A549 (cell line): ENCODE results near the gene MYH13. TPM values are rescaled to one million over a fixed set of nuclear protein-coding genes. Genes with fewer than 3 reads are reported as not detected.

Source experiments
- ATAC-seq, 2 experiments: fragments of 200-7000 bp in 1 of 2; fragments of >200 bp in 1 of 2; cut with Nextera tagmentation in 1 of 2; cut with Tn5 transposase in 1 of 2; 3 replicates each; pipeline versions ENCODE4 v1.8.0 to v1.9.1; 2018 to 2020; ENCODE audit warnings: mild to moderate bottlenecking in 1 of 2, moderate library complexity in 1 of 2
- CTCF ChIA-PET: fragments of 300-600 bp; sonication (Branson Sonifier 250); formaldehyde crosslinking; extraction: SDS; loops from one replicate; lab custom pipeline; 2021; ENCODE audit warnings: antibody characterized with exemption, inconsistent platforms; lab: Yijun Ruan, JAX
- POLR2A ChIA-PET: fragments of 350-600 bp; formaldehyde crosslinking; extraction: SDS; loops from one replicate; lab custom pipeline; 2021; ENCODE audit warnings: antibody characterized with exemption, inconsistent platforms; lab: Yijun Ruan, JAX
- DNase-seq, 2 experiments: peaks; one replicate each; pipeline versions ENCODE4 v3.0.0 to v3.0.0-alpha.2; 2011 to 2016; ENCODE audit warnings: low read depth in 1 of 2, low spot score in 1 of 2
- FAIRE-seq: peaks from 2 replicates; lab custom pipeline; 2011; peaks lifted over from hg19 to GRCh38; lab: Jason Lieb, UNC
- H3K27ac ChIP-seq, 2 experiments: fragments of >200 bp; sonication (Bioruptor Twin); formaldehyde crosslinking; 3 replicates each; pipeline ENCODE4 v1.5.1; 2016 to 2017
- H3K4me1 ChIP-seq: fragments of >200 bp; sonication (Bioruptor Twin); formaldehyde crosslinking; 3 replicates; pipeline ENCODE4 v1.6.1; 2016
- H3K4me2 ChIP-seq: fragments of >200 bp; sonication (Bioruptor Twin); formaldehyde crosslinking; 3 replicates; pipeline ENCODE4 v1.6.1; 2016
- H3K4me3 ChIP-seq: fragments of >200 bp; sonication (Bioruptor Twin); formaldehyde crosslinking; 3 replicates; pipeline ENCODE4 v1.5.1; 2016
- H3K9me3 ChIP-seq: fragments of >200 bp; sonication (Bioruptor Twin); formaldehyde crosslinking; 3 replicates; pipeline ENCODE4 v1.6.1; 2016
- CBX8 ChIP-seq: fragments of 200-600 bp; sonication (generic); IDR thresholded peaks from 2 replicates; pipeline ENCODE4 v1.6.1; 2016
- CEBPB ChIP-seq, 2 experiments: fragments of >200 bp in 1 of 2; sonication (Bioruptor Twin) in 1 of 2; formaldehyde crosslinking in 1 of 2; IDR thresholded peaks; 2 replicates each; pipeline ENCODE4 v1.6.1; 2012 to 2016
- CHD4 ChIP-seq: fragments of 200-600 bp; sonication (generic); IDR thresholded peaks from 2 replicates; pipeline ENCODE4 v1.6.1; 2016; ENCODE audit warnings: antibody characterized with exemption, mild to moderate bottlenecking, borderline replicate concordance
- EHMT2 ChIP-seq: fragments of 200-600 bp; sonication (generic); IDR thresholded peaks from 2 replicates; pipeline ENCODE4 v1.6.1; 2016; ENCODE audit warnings: antibody characterized with exemption, low read depth, mild to moderate bottlenecking, moderate library complexity
- ESRRA ChIP-seq: fragments of 150-350 bp; IDR thresholded peaks from 2 replicates; pipeline ENCODE4 v1.6.1; 2014; ENCODE audit warnings: mild to moderate bottlenecking, low read length, borderline replicate concordance
- FOSB ChIP-seq: fragments of 250-450 bp; sonication (Bioruptor Pico); IDR thresholded peaks from 2 replicates; pipeline ENCODE4 v1.5.0; 2020; ENCODE audit warnings: mild to moderate bottlenecking, moderate library complexity
- FOSL2 ChIP-seq, 2 experiments: fragments of 450-650 bp in 1 of 2; fragments of >200 bp in 1 of 2; sonication (Bioruptor Twin) in 1 of 2; formaldehyde crosslinking; IDR thresholded peaks; 2 replicates each; pipeline versions ENCODE4 v1.5.0 to v1.6.1; 2016 to 2020; ENCODE audit warnings: mild to moderate bottlenecking in 1 of 2, moderate library complexity in 1 of 2
- GATA3 ChIP-seq: IDR thresholded peaks from 2 replicates; pipeline ENCODE4 v1.6.1; 2012; ENCODE audit warnings: borderline replicate concordance
- HEYL ChIP-seq: fragments of 250-450 bp; sonication (Bioruptor Pico); IDR thresholded peaks from 2 replicates; pipeline ENCODE4 v1.8.0; 2021; ENCODE audit warnings: mild to moderate bottlenecking, moderate library complexity
- JUN ChIP-seq, 2 experiments: fragments of >200 bp; sonication (Bioruptor Twin); formaldehyde crosslinking; IDR thresholded peaks; 2 replicates in 1 of 2; 3 replicates in 1 of 2; pipeline ENCODE4 v1.6.1; 2016 to 2017
- KDM1A ChIP-seq: fragments of 200-600 bp; sonication (generic); IDR thresholded peaks from 2 replicates; pipeline ENCODE4 v1.6.1; 2016; ENCODE audit warnings: low read depth, mild to moderate bottlenecking
- KDM5A ChIP-seq: fragments of 200-600 bp; sonication (generic); IDR thresholded peaks from 2 replicates; pipeline ENCODE4 v1.6.1; 2016; ENCODE audit warnings: antibody characterized with exemption, mild to moderate bottlenecking
- NFE2L2 ChIP-seq: fragments of 150-350 bp; conservative IDR thresholded peaks from 2 replicates; pipeline ENCODE4 v1.6.1; 2014; ENCODE audit warnings: low read length
- NR3C1 ChIP-seq: fragments of >200 bp; sonication (Bioruptor Twin); formaldehyde crosslinking; IDR thresholded peaks from 3 replicates; pipeline ENCODE4 v1.6.1; 2017
- PHF8 ChIP-seq: fragments of 200-600 bp; sonication (generic); IDR thresholded peaks from 2 replicates; pipeline ENCODE4 v1.6.1; 2016; ENCODE audit warnings: low read depth, mild to moderate bottlenecking, antibody characterized with exemption, moderate library complexity, borderline replicate concordance
- RAD21 ChIP-seq, 2 experiments: fragments of >200 bp in 1 of 2; sonication (Bioruptor Twin) in 1 of 2; formaldehyde crosslinking in 1 of 2; IDR thresholded peaks in 1 of 2; conservative IDR thresholded peaks in 1 of 2; 2 replicates in 1 of 2; 3 replicates in 1 of 2; pipeline ENCODE4 v1.6.1; 2012 to 2018; ENCODE audit warnings: inconsistent platforms in 1 of 2
- RARB ChIP-seq: fragments of 250-450 bp; sonication (Bioruptor Pico); IDR thresholded peaks from 2 replicates; pipeline ENCODE4 v1.8.0; 2021; ENCODE audit warnings: mild to moderate bottlenecking, moderate library complexity
- RCOR1 ChIP-seq: fragments of 150-350 bp; IDR thresholded peaks from 2 replicates; pipeline ENCODE4 v1.6.1; 2014; ENCODE audit warnings: antibody characterized with exemption, low read length, low read depth
- RFX5 ChIP-seq: fragments of 450-650 bp; IDR thresholded peaks from 2 replicates; pipeline ENCODE4 v1.7.1; 2014; ENCODE audit warnings: antibody characterized with exemption, mild to moderate bottlenecking, moderate library complexity
- RNF2 ChIP-seq: fragments of 200-600 bp; sonication (generic); IDR thresholded peaks from 2 replicates; pipeline ENCODE4 v1.6.1; 2016; ENCODE audit warnings: low read depth, mild to moderate bottlenecking, antibody characterized with exemption, moderate library complexity, borderline replicate concordance
- SMC3 ChIP-seq: fragments of >200 bp; sonication (Bioruptor Twin); formaldehyde crosslinking; IDR thresholded peaks from 3 replicates; pipeline ENCODE4 v1.6.1; 2018; ENCODE audit warnings: inconsistent platforms
- SREBF2 ChIP-seq: fragments of 450-650 bp; IDR thresholded peaks from 2 replicates; pipeline ENCODE4 v1.6.1; 2014; ENCODE audit warnings: mild to moderate bottlenecking, moderate library complexity
- WGBS: methylation state at CpG from one replicate; pipeline ENCODE4 v1.1.6; 2017; ENCODE audit errors: missing lambda C conversion rate; 5-methylcytosine and 5-hydroxymethylcytosine counted together
- polyA plus RNA-seq, 4 experiments: library from polyadenylated mRNA; depleted of rRNA in 3 of 4; stranded (reverse); fragments of >200 nt; fragmentation: RNase III in 1 of 4; extraction: RNeasy Plus Mini Kit Qiagen cat#74134 plus additional on column Dnase treatment in 1 of 4; gene quantifications; 2 replicates in 3 of 4; 3 replicates in 1 of 4; pipeline ENCODE4 v1.2.3, GENCODE V29; 2011 to 2017
- TF ChIP-seq, protein P1 (sequence below): fragments of 250-450 bp; sonication (Bioruptor Pico); IDR thresholded peaks from 2 replicates; pipeline ENCODE4 v1.5.0; 2020; ENCODE audit warnings: low read depth, mild to moderate bottlenecking, moderate library complexity

Gene MYH13
- polyA plus RNA-seq, 2 of the 4 experiments (the other 2 are of a cell fraction), result not detected

DNA sequence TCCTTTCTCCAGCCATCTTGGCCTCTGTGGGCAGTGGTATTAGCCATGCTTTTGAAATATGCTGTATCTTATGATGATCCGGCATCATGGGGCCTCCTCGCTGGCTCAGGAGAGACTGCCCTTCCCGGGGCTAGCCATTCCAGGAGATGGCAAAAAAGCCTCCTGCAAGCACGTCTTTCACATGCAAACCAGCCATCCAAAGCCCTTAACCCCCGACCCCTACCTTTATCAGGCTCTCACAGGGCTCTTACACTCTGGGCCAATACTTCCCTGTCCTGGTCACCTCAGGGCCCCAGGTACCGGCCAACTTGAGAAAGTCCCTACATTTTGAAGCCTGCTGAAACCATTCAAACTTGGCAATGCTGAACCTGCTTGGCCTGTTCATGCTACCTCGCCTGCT is 36.4 kb downstream of the MYH13 start:
- no peaks in the 10 kb centered on the region for H3K9me3 ChIP-seq
- TF ChIP-seq RARB (no peak), SREBF2 (no peak), CEBPB (IDR thresholded peaks at IDR 0.05) (no peak), EHMT2 (no peak), CBX8 (no peak)
- H3K4me2 ChIP-seq, result no peak overlapping the region
- no peaks in the 10 kb centered on the region for H3K4me1 ChIP-seq
- no peak for ATAC-seq
- ChIA-PET POLR2A (no interaction called here), CTCF (interaction anchor here (5.6 to 29.1 kb wide), 2 partner anchors 8 to 279 kb away, joined by 38 to 614 read pairs; no protein-coding TSS in a partner anchor)
- DNase-seq, result no peak
- no peak overlapping the region for H3K27ac ChIP-seq
- 36% methylated on average over 7 of the region's 7 CpGs for WGBS
- no peak overlapping the region for H3K4me3 ChIP-seq
- no peak for FAIRE-seq

DNA sequence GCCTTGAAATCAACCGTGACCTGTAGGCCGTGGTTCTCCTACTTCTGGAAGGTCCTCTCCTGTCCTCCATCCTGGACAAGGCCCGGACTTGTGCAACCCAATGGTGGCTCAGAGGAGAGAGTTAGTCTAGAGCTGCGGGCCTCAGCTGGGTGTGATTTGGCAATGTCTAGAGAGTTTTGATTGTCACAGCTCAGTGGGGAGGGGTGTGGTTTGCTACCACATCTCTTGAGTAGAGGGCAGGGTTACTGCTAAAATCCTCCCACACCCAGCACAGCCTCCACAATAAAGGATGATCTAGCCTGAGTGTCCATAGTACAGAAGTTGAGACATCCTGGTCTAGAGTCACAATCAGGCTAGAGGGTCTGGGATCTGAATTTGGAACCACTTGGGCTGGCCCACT is 40.3 kb downstream of the MYH13 start:
- no peaks in the 10 kb centered on the region for H3K4me1 ChIP-seq
- 30% methylated on average over 4 of the region's 4 CpGs for WGBS
- FAIRE-seq, result no peak
- H3K4me2 ChIP-seq, result no peak overlapping the region
- TF ChIP-seq CHD4 (no peak), HEYL (no peak), RNF2 (no peak)
- no peak for DNase-seq
- no peak for ATAC-seq
- CTCF ChIA-PET, result interaction anchor here (0.9 to 29.1 kb wide), 4 partner anchors 11 to 283 kb away, joined by 3 to 614 read pairs (median 4); no protein-coding TSS in a partner anchor
- POLR2A ChIA-PET, result no interaction called here
- no peak overlapping the region for H3K27ac ChIP-seq
- no peak overlapping the region for H3K4me3 ChIP-seq
- no peaks in the 10 kb centered on the region for H3K9me3 ChIP-seq

DNA sequence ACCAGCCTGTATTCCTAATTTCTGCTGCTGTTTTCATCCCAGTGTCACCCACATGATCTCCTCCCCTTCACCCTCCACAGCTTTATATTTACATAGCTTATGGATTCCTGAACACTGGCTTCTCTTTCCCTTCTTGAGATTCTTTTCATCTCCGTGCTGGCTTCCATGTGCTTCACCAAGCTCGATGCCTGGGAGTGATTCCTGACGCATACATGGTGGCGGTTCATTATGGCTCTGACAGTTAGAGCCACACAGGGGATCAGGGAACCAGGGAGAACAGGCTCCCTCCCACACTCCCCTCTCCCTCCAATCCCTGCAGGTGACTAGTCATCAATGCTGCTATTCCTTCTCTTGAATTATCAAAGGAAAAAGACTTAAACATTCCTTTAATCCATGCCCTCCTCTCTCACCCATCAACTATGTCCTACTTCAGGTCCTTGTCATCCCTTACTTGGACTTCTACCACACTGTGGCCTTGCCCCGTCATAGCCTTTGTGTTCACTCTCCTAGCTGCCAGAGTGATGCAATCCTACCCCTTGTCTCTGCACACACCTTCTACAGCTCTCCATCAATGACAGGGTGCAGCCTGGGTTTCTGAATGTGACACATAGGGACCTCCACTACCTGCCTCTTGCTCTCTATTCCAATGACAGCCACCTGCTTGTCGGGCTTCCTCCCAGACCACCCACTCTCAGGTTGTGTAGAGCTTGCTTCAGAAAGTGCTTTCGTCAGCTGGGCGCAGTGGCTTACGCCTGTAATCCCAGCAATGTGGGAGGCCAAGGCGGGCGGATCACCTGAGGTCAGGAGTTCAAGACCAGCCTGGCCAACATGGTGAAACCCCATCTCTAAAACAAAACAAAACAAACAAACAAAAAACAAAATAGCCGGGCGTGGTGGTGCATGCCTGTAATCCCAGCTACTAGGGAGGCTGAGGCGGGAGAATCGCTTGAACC is 43.6 kb downstream of the MYH13 start:
- Histone ChIP-seq H3K4me1 (peaks cover 4% of the 10 kb centered on the region; the same call in 1 of the 3 replicates), H3K4me3 (no peak overlapping the region), H3K9me3 (no peaks in the 10 kb centered on the region)
- ChIA-PET CTCF (interaction anchor here (0.7 to 29.1 kb wide), 16 partner anchors 9 to 515 kb away, joined by 3 to 614 read pairs (median 4); no protein-coding TSS in a partner anchor), POLR2A (no interaction called here)
- peak in 1 of 2 experiments; percentile 59; a peak in 1 of 6 replicates for ATAC-seq
- DNase-seq, result no peak
- TF ChIP-seq CEBPB (IDR thresholded peaks at IDR 0.05) (peak in 1 of 2 experiments; percentile 21; a peak in 1 of 4 replicates), PHF8 (no peak)
- TF ChIP-seq, all 56 proteins: peak for 1
- 45% methylated on average over 15 of the region's 15 CpGs for WGBS
- FAIRE-seq, result no peak
- no peak overlapping the region for H3K27ac ChIP-seq
- H3K4me2 ChIP-seq, result no peak overlapping the region

- CTCF ChIA-PET, result interaction anchor here (0.7 to 29.1 kb wide), 38 partner anchors 9 to 516 kb away, joined by 3 to 614 read pairs (median 4); no protein-coding TSS in a partner anchor
- FAIRE-seq, result no peak
Observed at GRCh38 chr17:10328206-10328605, 44.6 kb downstream of the MYH13 start.

GRCh38 chr17:10327640-10328039 is 45.2 kb downstream of the MYH13 start:
- ChIA-PET CTCF (interaction anchor here (0.6 to 29.1 kb wide), 39 partner anchors 8 to 517 kb away, joined by 3 to 614 read pairs (median 4); no protein-coding TSS in a partner anchor), POLR2A (no interaction called here)
- Histone ChIP-seq H3K27ac (no peak overlapping the region), H3K4me3 (no peak overlapping the region), H3K9me3 (no peaks in the 10 kb centered on the region), H3K4me2 (peak overlapping the region; percentile 39; the same call in 2 of the 3 replicates), H3K4me1 (peaks cover 4% of the 10 kb centered on the region; the same call in 1 of the 3 replicates)
- FAIRE-seq, result peak; percentile 32
- peak; percentile 87 to 89 for DNase-seq
- 31% methylated on average over 10 of the region's 10 CpGs for WGBS
- ATAC-seq, result peak; percentile 71 to 95
- TF ChIP-seq, protein P1, sequence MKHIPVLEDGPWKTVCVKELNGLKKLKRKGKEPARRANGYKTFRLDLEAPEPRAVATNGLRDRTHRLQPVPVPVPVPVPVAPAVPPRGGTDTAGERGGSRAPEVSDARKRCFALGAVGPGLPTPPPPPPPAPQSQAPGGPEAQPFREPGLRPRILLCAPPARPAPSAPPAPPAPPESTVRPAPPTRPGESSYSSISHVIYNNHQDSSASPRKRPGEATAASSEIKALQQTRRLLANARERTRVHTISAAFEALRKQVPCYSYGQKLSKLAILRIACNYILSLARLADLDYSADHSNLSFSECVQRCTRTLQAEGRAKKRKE (CRISPR knock-in tag), result no peak
- no peak for TF ChIP-seq RCOR1
- TF ChIP-seq ESRRA, result no peak
- no peak for TF ChIP-seq KDM1A
- TF ChIP-seq SMC3, result peak; percentile 90
- TF ChIP-seq NR3C1, result no peak
- TF ChIP-seq NFE2L2, result no peak
- no peak for TF ChIP-seq FOSB
- TF ChIP-seq RNF2, result no peak
- TF ChIP-seq RAD21 (conservative IDR thresholded peaks at IDR 0.05 in 1 of 2, IDR thresholded peaks at IDR 0.05 in 1 of 2), result peak; percentile 90 to 95
- peak in 1 of 2 experiments; percentile 23; a peak in 1 of 4 replicates for TF ChIP-seq CEBPB (IDR thresholded peaks at IDR 0.05)
- no peak for TF ChIP-seq HEYL
- TF ChIP-seq JUN (IDR thresholded peaks at IDR 0.05), result no peak
- no peak for TF ChIP-seq KDM5A

More at GRCh38 chr17:10328206-10328605, 44.6 kb downstream of the MYH13 start:
- 49% methylated on average over 7 of the region's 7 CpGs for WGBS
- Histone ChIP-seq H3K4me3 (no peak overlapping the region), H3K9me3 (no peaks in the 10 kb centered on the region), H3K4me1 (peaks cover 4% of the 10 kb centered on the region; the same call in 1 of the 3 replicates), H3K4me2 (no peak overlapping the region), H3K27ac (no peak overlapping the region)
- ATAC-seq (no peak; a peak in 1 of 6 replicates), DNase-seq (no peak)
- TF ChIP-seq GATA3 (no peak), PHF8 (no peak), RFX5 (no peak), HEYL (no peak), KDM1A (no peak), FOSL2 (IDR thresholded peaks at IDR 0.05) (no peak), FOSL2 (CRISPR knock-in tag; IDR thresholded peaks at IDR 0.05) (no peak), NR3C1 (no peak)
- POLR2A ChIA-PET, result no interaction called here
